Measurements from ENCODE around the gene DNAI4.

DNA sequence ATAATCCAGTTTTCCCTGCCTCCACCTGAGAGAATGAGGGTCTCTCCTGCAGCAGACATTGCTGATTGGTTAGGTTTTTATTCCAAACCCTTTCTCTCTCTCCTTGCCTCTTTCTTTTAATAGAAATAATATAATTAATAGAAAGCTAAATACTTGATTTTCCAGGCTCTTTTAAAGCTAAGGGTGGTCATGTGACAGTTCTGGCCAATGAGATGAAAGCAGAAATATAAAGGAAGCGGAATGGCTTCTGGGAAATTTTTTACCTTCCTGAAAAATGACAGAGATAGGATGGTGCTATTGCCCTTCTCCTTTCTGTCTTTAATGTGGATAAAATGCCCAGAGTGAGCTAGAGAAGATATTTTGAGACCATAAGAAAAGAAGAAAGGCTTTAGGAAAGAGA, 35.6 kb downstream of the DNAI4 start:
- no peak for TF ChIP-seq ZNF274 (IDR thresholded peaks at IDR 0.05; ENCODE audit: low read depth, low read length)
- TF ChIP-seq YY1 (IDR thresholded peaks at IDR 0.05; ENCODE audit: insufficient read depth, insufficient read length), result no peak
- no peak for TF ChIP-seq SUZ12 (IDR thresholded peaks at IDR 0.05; ENCODE audit: extremely low read depth, insufficient read depth, insufficient read length)

Data from NT2/D1 (cell line).